Heart left ventricle (tissue), 13 donors: ENCODE measurements around the gene PLEKHA4.

ENCODE experiments used
- POLR2A ChIP-seq, 2 donors: fragments of 450-650 bp; IDR thresholded peaks; one replicate each; pipeline ENCODE4 v1.6.1; 2017; ENCODE audit warnings: antibody characterized with exemption in 2 of 2, mild to moderate bottlenecking in 2 of 2, moderate library complexity in 2 of 2
- TF ChIP-seq, protein P1 (sequence below), 12 donors: fragments of 200-600 bp; sonication (generic) in 4 of 12; IDR thresholded peaks; one replicate each; pipeline versions ENCODE4 v1.5.0 to v1.8.0; 2018 to 2022; ENCODE audit warnings: antibody characterized with exemption in 12 of 12, mild to moderate bottlenecking in 5 of 12
- donor health status: ischemic (EF 13 %, LVEDD 7.1; RV severe dilation, severe dysfunction).
- donor health status: DM: no; HTN: yes; CAD: no.
- donor health status: DM: no; HTN: no; CAD: no.
- donor health status: ischemic (EF 25% LVEDD 6.9; RV normal size, moderate dysfunction).
- donor health status: ischemic (EF 25% LVEDD 5.7; RV mildly dilated, moderate dysfunction).
- donor health status: ischemic (EF 35%, LVEDD 5.7; RV mildly dilated, moderate dysfunction).
- donor health status: nonischemic (EF 11% LVEDD 7.7; RV severe dilation, severe dysfunction).
- donor health status: DM: yes; HTN: yes; CAD: no.
- donor health status: PGD.
- donor health status: ischemic (EF 29% LVEDD 5.4; RV normal size, mild dysfunction).
- donor health status: nonischemic (EF 23%, LVEDD 6.1; RV moderate dilation, normal function).

GRCh38 chr19:48815870-48816501, 52.4 kb downstream of the PLEKHA4 start:
- TF ChIP-seq, protein P1, sequence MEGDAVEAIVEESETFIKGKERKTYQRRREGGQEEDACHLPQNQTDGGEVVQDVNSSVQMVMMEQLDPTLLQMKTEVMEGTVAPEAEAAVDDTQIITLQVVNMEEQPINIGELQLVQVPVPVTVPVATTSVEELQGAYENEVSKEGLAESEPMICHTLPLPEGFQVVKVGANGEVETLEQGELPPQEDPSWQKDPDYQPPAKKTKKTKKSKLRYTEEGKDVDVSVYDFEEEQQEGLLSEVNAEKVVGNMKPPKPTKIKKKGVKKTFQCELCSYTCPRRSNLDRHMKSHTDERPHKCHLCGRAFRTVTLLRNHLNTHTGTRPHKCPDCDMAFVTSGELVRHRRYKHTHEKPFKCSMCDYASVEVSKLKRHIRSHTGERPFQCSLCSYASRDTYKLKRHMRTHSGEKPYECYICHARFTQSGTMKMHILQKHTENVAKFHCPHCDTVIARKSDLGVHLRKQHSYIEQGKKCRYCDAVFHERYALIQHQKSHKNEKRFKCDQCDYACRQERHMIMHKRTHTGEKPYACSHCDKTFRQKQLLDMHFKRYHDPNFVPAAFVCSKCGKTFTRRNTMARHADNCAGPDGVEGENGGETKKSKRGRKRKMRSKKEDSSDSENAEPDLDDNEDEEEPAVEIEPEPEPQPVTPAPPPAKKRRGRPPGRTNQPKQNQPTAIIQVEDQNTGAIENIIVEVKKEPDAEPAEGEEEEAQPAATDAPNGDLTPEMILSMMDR (IDR thresholded peaks at IDR 0.05): peak in 1 of 12 donors; percentile 11
- TF ChIP-seq POLR2A (IDR thresholded peaks at IDR 0.05): no peak
